Endothelial cell of umbilical vein (primary cell): Measurements from ENCODE around the gene GFAP.

Source experiments
- CTCF ChIP-seq, 2 donors: IDR thresholded peaks; 1 replicate in 1 of 2; 2 replicates in 1 of 2; pipeline ENCODE4 v1.5.1; 2011; ENCODE audit warnings: low read length in 2 of 2, mild to moderate bottlenecking in 2 of 2, moderate library complexity in 2 of 2, control low read depth in 1 of 2, inconsistent platforms in 1 of 2, low read depth in 1 of 2; ENCODE audit not compliant: insufficient read depth in 1 of 2; ENCODE audit errors: extremely low read depth in 1 of 2
- EZH2 ChIP-seq: IDR thresholded peaks from 2 replicates; pipeline ENCODE4 v1.6.1; 2012; ENCODE audit warnings: borderline replicate concordance, low read depth, mild to moderate bottlenecking, moderate library complexity, low read length, inconsistent platforms; ENCODE audit not compliant: severe bottlenecking
- FOS ChIP-seq: IDR thresholded peaks from 2 replicates; pipeline ENCODE4 v1.6.1; 2011; ENCODE audit warnings: mild to moderate bottlenecking, low read length, moderate library complexity, borderline replicate concordance; ENCODE audit not compliant: insufficient read depth
- GATA2 ChIP-seq: IDR thresholded peaks from 2 replicates; pipeline ENCODE4 v1.7.0; 2011; ENCODE audit warnings: low read depth, mild to moderate bottlenecking, moderate library complexity, mixed read lengths, low read length; ENCODE audit not compliant: insufficient read length, insufficient read depth
- JUN ChIP-seq: IDR thresholded peaks from 2 replicates; pipeline ENCODE4 v1.6.1; 2011; ENCODE audit warnings: borderline replicate concordance, low read depth; ENCODE audit not compliant: insufficient read length, insufficient read depth
- MAX ChIP-seq: IDR thresholded peaks from 2 replicates; pipeline ENCODE4 v1.6.1; 2011; ENCODE audit not compliant: insufficient read depth, insufficient read length
- MYC ChIP-seq: IDR thresholded peaks from one replicate; pipeline ENCODE4 v1.6.1; 2011; ENCODE audit warnings: mild to moderate bottlenecking, low read depth, low read length
- POLR2A ChIP-seq: IDR thresholded peaks from 2 replicates; pipeline ENCODE4 v1.6.1; 2012; ENCODE audit warnings: low read depth, mild to moderate bottlenecking, control low read depth, low read length
- POLR2AphosphoS5 ChIP-seq: IDR thresholded peaks from 2 replicates; pipeline ENCODE4 v1.6.1; 2012; ENCODE audit warnings: low read depth, mild to moderate bottlenecking, control low read depth, low read length, moderate library complexity; ENCODE audit not compliant: insufficient read depth

GRCh38 chr17:44862278-44862914 lies 52.9 kb downstream of the GFAP start:
- TF ChIP-seq EZH2: no peak
- TF ChIP-seq CTCF (IDR thresholded peaks at IDR 0.05; ENCODE audit: extremely low read depth in 1 of 2, insufficient read depth in 1 of 2, low read depth in 1 of 2, low read length in 2 of 2): no peak
- TF ChIP-seq POLR2A: no peak
- TF ChIP-seq POLR2AphosphoS5: no peak
- no peak for TF ChIP-seq GATA2
- TF ChIP-seq JUN: no peak
- no peak for TF ChIP-seq FOS
- TF ChIP-seq MAX: no peak
- no peak for TF ChIP-seq MYC
